ENCODE measurements around the gene CCNL1. TPM values are rescaled to one million over a fixed set of nuclear protein-coding genes. Genes with fewer than 3 reads are reported as not detected.

Gene CCNL1
- total and polyA plus RNA-seq, 2 of the 8 experiments (the other 6 are each of a cell fraction or from before 2014, with no cell fraction given), result 64.5 to 68.6 TPM

GRCh38 chr3:157098823-157099185 lies 61.1 kb downstream of the CCNL1 start (continued):
- TF ChIP-seq SAP30 (IDR thresholded peaks at IDR 0.05; ENCODE audit: insufficient read depth, insufficient replicate concordance, low read length) (no peak), YY1 (IDR thresholded peaks at IDR 0.05; ENCODE audit: low read depth, low read length) (no peak), SP4 (IDR thresholded peaks at IDR 0.05; ENCODE audit: low read length) (no peak), BCL11A (IDR thresholded peaks at IDR 0.05; ENCODE audit: low read depth in 2 of 2, low read length in 2 of 2) (no peak)
